CD1c-positive myeloid dendritic cell (primary cell): ENCODE measurements around the gene NTM.

Experiments
- DNase-seq: peaks from one replicate; pipeline ENCODE4 v3.0.0-alpha.2; 2016; ENCODE audit errors: extremely low spot score

NTM gene

GRCh38 chr11:131499199-131499598, 128.8 kb downstream of the NTM start:
- DNase-seq: no peak

- DNase-seq: no peak
These were observed 132.6 kb downstream of the NTM start for GRCh38 chr11:131503017-131503416.

DNA sequence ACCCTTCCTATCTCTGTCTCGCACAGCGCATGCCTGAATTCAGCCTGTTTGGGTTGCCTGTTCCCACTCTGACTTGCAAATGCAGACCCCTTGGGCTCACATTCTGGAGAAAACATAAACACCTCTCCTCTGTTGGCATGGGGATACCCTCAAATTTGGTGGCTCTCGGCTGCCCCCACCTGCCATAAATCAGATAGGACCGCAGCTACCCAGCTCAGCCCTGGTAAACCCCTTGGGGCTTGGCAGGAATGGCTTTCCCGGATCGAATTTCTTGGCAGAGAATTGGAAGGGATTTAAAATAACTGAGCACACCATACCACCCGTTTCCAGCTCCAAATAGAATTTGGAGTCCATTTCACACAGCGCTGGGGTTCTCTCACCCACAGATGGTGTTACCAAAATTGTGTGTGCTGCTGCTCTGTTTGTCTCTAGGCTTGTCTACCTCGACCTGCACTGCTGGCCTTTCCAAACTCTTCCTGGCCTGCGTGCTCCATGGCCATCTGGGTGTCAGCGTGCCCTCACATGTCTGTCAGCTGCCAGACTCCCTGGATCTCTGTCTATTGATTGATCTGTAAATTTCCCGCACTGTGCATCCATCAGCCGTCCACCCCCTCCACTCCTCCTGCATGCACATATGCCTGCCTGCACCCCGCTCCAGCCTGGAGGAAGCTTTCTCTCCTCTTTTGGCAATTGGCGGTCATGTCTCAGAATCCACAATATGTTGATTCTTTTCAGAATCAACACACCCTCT, 134.0 kb downstream of the NTM start:
- DNase-seq: no peak

DNA sequence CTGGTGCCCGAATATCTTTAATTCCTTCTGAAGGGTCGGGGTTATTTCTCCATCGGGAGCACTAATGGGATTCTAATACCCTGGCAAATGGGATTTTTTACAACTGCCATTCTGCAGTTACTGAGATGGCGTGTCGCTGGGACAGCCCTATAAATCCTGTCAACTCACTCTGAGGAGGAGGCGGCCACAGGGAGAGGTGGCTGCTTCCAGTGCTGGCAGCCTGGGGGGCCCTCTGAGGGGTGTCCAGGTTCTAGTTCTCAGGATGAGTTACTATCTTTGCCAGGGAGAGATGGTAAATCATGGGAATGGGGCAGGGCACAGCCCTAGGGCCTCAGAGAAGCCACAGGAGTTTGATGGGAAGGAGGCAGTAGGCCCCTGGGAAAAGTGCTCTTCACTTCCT, 135.9 kb downstream of the NTM start:
- no peak for DNase-seq

GRCh38 chr11:131510662-131511061, 140.2 kb downstream of the NTM start:
- DNase-seq: no peak

- DNase-seq: peak; percentile 1
These were observed 141.4 kb downstream of the NTM start for GRCh38 chr11:131511794-131512193.

- no peak for DNase-seq
These were observed 141.8 kb downstream of the NTM start for GRCh38 chr11:131512228-131512627.

- no peak for DNase-seq
These were observed 143.6 kb downstream of the NTM start for GRCh38 chr11:131514062-131514461.

DNA sequence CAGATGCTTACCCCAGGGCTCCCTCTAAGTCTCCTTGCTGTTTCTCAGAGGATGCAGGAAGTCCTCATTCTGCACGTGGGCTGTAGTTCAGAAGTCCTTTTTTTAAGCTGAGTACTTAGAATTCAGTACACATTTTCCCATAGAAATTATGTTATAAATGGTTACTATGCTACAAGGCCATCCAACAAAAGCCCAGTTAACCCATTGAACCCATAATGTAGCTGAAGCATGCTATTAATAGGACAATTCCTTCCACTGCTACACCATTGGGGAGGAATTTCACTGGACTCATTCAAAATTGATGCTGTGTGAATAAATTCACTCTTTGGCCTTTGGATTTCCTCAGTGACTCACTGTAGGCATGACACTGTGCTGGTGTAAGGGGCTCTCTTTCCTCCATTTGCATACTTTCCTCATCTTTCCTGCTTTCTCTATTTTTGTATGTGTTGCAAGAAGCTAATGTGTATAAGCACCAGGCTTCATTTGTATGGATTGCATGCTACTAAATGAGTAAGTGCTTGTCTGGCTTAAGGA, 148.0 kb downstream of the NTM start:
- no peak for DNase-seq

GRCh38 chr11:131522851-131523250, 152.4 kb downstream of the NTM start:
- DNase-seq: no peak

DNA sequence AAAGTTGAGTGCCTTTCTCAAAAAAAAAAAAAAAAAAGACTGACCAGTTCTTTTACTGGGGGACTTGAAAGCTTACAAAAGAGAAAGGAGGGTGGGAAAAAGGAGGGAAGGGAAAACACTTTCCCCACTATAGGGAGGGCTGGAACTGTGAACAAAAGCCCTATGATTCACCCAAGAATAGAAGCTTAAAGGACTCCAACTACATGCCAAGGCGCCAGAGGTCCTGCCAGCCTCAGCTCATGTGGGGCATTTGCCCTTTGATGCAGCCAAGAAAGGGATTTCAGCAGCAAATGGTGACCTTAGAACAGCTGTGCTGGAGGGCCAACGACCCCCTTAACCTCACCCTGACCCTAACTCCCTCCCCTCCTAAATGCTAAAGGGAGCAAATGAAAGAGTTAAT, 160.0 kb downstream of the NTM start:
- DNase-seq: no peak

DNA sequence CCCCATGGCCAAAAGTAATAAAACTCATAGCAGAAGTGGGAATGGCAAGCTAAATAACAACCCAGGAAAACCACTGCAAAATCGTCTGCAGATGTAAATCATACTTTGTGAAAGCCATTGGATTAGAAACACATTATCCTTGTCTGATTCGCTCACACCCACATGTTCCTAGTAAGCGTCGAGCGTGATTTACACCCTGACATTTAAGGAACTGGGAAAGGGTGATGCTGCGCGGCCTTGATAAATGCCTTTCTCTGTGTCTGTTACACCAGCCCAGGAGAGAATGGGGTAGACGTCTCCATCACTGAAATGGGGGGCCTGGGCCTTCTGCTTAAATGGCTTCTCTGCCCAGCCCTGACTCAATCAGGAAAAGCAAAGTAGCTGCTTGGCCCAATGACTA, 162.7 kb downstream of the NTM start:
- DNase-seq: no peak

DNA sequence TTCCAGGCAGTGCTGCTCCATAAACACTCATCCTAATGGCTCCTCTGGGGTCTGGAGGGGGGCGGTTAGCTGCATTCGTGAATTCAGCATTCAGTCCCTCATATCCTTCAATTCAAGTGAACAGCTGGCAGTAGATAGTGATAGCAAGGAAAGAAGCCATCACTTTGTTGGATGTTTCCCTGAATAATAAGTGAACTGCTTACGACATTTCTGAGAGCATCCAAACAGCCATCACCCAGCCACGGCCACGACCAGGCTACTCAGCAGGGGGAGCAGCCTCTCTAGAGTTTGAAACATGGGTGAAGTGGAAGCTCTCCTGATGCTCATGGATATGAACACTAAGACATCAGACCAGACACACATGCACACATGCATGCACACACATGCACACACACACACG, 163.6 kb downstream of the NTM start:
- DNase-seq: no peak

DNA sequence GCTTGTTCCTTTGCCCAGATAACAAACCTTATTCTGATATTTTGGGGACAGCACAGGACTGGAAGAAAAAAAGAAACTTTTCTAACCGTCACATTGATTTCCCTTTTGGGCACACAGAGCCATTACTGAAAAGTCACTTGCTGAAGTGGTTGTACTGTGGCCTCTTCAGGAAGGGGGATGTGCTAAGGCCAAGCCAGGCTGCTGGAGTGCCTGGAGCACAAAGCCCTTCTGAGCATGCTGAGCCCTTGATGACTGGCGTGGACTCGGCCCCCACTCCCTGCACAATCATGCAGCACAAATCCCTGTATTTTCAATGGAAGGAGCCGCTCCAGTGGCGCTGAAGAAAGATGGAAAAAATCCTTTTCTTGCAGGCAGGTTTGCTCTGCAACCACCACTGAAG, 164.2 kb downstream of the NTM start:
- no peak for DNase-seq

DNA sequence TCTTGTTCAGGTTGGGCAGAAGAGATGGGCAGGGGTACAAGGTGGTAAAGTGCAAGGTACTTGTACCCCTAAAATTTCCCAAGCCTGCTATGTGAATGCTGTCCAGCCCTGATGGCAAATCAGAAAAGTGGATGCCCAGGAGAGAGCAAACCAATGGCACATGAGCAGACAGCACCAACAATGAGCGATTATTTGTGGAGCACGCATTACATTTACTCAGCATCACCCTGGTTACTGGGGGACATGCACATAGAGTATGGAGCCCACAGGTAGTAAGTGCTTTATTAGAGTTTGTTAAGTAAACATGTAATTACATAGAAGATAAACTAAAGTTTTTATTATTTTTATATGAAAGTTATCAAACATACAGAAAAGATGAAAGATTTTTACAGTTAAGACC, 165.7 kb downstream of the NTM start:
- DNase-seq: no peak

GRCh38 chr11:131537196-131537595, 166.8 kb downstream of the NTM start:
- no peak for DNase-seq

DNA sequence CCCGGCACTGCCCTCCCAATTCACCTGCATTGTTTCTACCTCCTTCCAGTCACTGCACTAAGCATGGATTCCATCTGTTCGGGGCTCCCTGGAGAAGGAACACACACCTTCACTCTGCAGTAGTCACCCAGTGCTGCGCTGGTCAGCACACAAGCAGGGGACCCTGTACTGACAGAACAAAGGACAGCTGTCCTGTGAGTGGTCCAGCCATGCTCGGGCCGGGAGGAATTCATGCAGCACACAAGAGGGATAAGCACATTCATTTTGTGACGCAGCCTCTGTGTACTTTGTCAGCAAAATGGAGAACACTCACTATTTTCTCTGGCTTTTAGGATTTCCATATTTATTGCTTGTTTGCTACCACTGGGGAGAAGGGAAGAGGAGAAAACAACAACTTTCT, 167.3 kb downstream of the NTM start:
- no peak for DNase-seq

DNA sequence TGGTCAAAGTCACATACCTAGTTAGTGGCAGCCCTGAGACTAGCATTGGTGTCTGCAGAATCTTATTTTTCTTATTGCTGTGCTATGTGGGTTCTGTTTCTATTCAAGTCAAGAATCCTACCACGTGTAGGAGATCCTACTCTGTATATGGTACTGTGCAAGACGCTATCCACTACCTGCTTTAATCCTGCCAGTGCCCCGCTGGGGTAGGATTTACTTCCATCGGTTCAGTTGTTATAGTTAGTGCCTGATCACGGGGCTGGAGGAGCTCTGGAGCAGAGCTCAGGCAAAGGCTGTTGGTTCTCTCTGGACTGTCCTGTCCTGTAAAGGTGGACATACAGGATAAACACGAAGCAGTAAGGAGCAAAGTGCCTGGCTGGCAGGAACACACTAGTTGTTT, 167.9 kb downstream of the NTM start:
- DNase-seq: no peak

- no peak for DNase-seq
These were observed 170.3 kb downstream of the NTM start for GRCh38 chr11:131540676-131541075.

- no peak for DNase-seq
These were observed 173.1 kb downstream of the NTM start for GRCh38 chr11:131543389-131544025.

DNA sequence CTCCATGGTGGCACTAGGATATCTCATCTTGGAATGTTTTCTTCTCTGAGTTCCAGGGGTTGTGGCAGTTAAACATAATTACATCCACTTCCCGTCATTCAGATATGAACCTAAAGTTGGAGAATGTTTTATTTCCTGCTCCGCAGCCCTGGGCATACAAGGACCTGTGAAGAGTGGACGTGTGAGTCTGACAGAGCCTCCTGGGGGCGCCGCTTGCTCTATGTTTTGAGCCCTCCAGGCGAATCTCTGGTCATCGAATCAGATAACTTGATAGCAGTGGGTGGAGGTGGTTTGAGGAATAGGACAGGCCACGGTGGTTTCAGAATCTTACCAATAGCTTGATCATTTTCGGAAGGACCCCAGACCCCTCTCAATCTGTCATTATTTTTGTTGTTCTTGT, 174.2 kb downstream of the NTM start:
- no peak for DNase-seq

- no peak for DNase-seq
These were observed 175.9 kb downstream of the NTM start for GRCh38 chr11:131546218-131546895.

DNA sequence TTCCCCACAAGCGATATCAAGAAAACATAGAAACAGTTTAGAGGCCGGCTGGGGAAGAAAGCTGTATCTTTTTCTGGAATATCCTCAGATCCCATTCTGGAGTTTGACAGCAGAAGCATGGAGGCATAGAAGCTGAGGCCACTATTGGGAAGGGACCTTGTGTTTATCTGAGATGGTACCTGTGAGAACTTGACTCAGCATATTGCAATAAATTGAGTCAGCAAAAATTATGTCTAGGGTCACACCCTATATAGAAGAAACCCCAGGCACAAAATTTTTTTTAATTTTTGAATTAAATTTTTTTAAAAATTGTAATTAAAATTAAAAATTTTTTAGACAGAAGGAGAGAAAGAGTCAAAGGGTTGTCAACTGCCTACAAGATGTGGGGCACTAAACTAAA, 178.7 kb downstream of the NTM start:
- DNase-seq: no peak
